Heart left ventricle (tissue), 16 donors: Measurements from ENCODE around the gene CSF1. TPM values are rescaled to one million over a fixed set of nuclear protein-coding genes. Genes with fewer than 3 reads are reported as not detected.
A peak's percentile ranks its signal among the peaks of the same experiment; 100 is the strongest.

ENCODE experiments used
- ATAC-seq, 4 donors: fragments of 200-7000 bp; cut with Tn5 transposase; one replicate each; pipeline ENCODE4 v1.9.1; 2020 to 2022; ENCODE audit warnings: moderate library complexity in 4 of 4, mild to moderate bottlenecking in 3 of 4, moderate number of reproducible peaks in 1 of 4
- DNase-seq, 5 donors: peaks; one replicate each; pipeline ENCODE4 v3.0.0-alpha.2; 2020
- H3K27ac ChIP-seq, 12 donors: fragments of 200-600 bp; sonication (generic) in 4 of 12; one replicate each; pipeline versions ENCODE4 v1.5.0 to v1.8.0; 2016 to 2022; ENCODE audit warnings: mild to moderate bottlenecking in 2 of 12
- H3K27me3 ChIP-seq, 9 donors: fragments of 200-600 bp; sonication (generic) in 2 of 9; one replicate each; pipeline versions ENCODE4 v1.5.1 to v1.8.0; 2016 to 2022; ENCODE audit warnings: mild to moderate bottlenecking in 3 of 9
- H3K36me3 ChIP-seq, 9 donors: fragments of 200-600 bp; sonication (generic) in 2 of 9; one replicate each; pipeline versions ENCODE4 v1.5.0 to v1.8.0; 2018 to 2022; ENCODE audit warnings: mild to moderate bottlenecking in 2 of 9
- H3K4me1 ChIP-seq, 12 donors: fragments of 200-600 bp; sonication (generic) in 4 of 12; one replicate each; pipeline versions ENCODE4 v1.5.0 to v1.8.0; 2016 to 2022; ENCODE audit warnings: mild to moderate bottlenecking in 3 of 12
- H3K4me3 ChIP-seq, 12 donors: fragments of 200-600 bp; sonication (generic) in 4 of 12; one replicate each; pipeline versions ENCODE4 v1.5.0 to v1.8.0; 2017 to 2022; ENCODE audit warnings: mild to moderate bottlenecking in 9 of 12, moderate library complexity in 4 of 12
- H3K9me3 ChIP-seq, 12 donors: fragments of 200-600 bp; sonication (generic) in 4 of 12; one replicate each; pipeline versions ENCODE4 v1.5.0 to v1.8.0; 2016 to 2022; ENCODE audit warnings: mild to moderate bottlenecking in 1 of 12
- POLR2A ChIP-seq, 2 donors: fragments of 450-650 bp; IDR thresholded peaks; one replicate each; pipeline ENCODE4 v1.6.1; 2017; ENCODE audit warnings: antibody characterized with exemption in 2 of 2, mild to moderate bottlenecking in 2 of 2, moderate library complexity in 2 of 2
- WGBS, 4 donors: extraction: QIAGEN DNeasy Blood & Tissue Kit in 2 of 4; methylation state at CpG; one replicate each; pipeline versions ENCODE4 v1.1.5 to v1.1.7; 2013 to 2018; 5-methylcytosine and 5-hydroxymethylcytosine counted together
- intact Hi-C, 10 donors: fragments of 100-400 bp; cut with DNase I; formaldehyde crosslinking; loops; one replicate each; pipeline versions ENCODE4 v1.11.1 to v1.14.2; 2022
- polyA plus RNA-seq, 2 donors: library from polyadenylated mRNA; stranded (reverse); fragments of 200-250 nt; gene quantifications; one replicate each; pipeline ENCODE4 v1.2.3, GENCODE V29; 2013
- total RNA-seq, 9 donors: library from RNA; depleted of rRNA in 2 of 9; stranded (reverse); fragments of >200 nt in 2 of 9; fragmentation: NEBNext Ultra II Directional in 3 of 9; extraction: Animal tissue kit (Norgen Biotek cat#: 25700) in 3 of 9; gene quantifications; one replicate each; pipeline versions ENCODE4 v1.1.0 to v1.2.4, GENCODE V29; 2016 to 2023
- TF ChIP-seq, protein P1 (sequence below), 12 donors: fragments of 200-600 bp; sonication (generic) in 4 of 12; IDR thresholded peaks; one replicate each; pipeline versions ENCODE4 v1.5.0 to v1.8.0; 2018 to 2022; ENCODE audit warnings: antibody characterized with exemption in 12 of 12, mild to moderate bottlenecking in 5 of 12
- donor health status: ischemic (EF 13 %, LVEDD 7.1; RV severe dilation, severe dysfunction).
- donor health status: healthy with polysubstance abuse.
- donor health status: DM: no; HTN: yes; CAD: no.
- donor health status: DM: no; HTN: no; CAD: no.
- donor health status: ischemic (EF 25% LVEDD 6.9; RV normal size, moderate dysfunction).
- donor health status: ischemic (EF 25% LVEDD 5.7; RV mildly dilated, moderate dysfunction).
- donor health status: healthy.
- donor health status: DM: yes; HTN: yes; CAD: no.
- donor health status: ischemic (EF 35%, LVEDD 5.7; RV mildly dilated, moderate dysfunction).
- donor health status: nonischemic (EF 11% LVEDD 7.7; RV severe dilation, severe dysfunction).
- donor health status: DM: yes; HTN: yes; CAD: no.
- donor health status: PGD.
- donor health status: ischemic (EF 29% LVEDD 5.4; RV normal size, mild dysfunction).
- donor health status: nonischemic (EF 23%, LVEDD 6.1; RV moderate dilation, normal function).

CSF1 gene
- total and polyA plus RNA-seq, 11 donors = 9.0 to 64.8 (median 13.3) TPM

DNA sequence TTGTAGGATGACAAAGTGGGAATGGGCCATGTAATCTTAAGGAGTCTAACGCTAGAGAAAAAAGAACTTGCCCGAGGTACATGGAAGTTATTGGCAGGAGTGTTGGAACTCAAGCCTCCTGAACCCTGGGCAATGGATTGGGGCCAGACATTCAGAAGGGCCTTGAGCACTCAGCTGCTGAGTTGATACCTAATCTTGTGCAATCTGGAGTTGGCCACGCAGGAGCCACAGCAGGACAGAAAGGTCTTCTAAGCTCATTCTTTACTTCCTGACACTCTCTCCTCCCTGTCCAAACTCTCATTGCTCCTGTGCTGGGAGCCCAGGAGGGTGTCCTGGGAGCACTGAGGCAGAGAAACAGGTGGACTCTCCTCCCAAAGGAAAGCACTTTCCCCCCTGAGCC, 25.1 kb upstream of the CSF1 start:
- DNase-seq (no peak), ATAC-seq (no peak)
- no peak overlapping the region for H3K4me3 ChIP-seq
- H3K4me1 ChIP-seq = peaks cover 4 to 57% (median 19%) of the 10 kb centered on the region in 12 donors
- intact Hi-C loops = no loop called here
- no peaks in the 10 kb centered on the region for H3K9me3 ChIP-seq
- H3K27me3 ChIP-seq = no peaks in the 10 kb centered on the region
- WGBS, 4 donors = 75 to 89% (median 85%) methylated on average over 3 of the region's 3 CpGs
- no peak overlapping the region for H3K27ac ChIP-seq
- no peak for TF ChIP-seq POLR2A (IDR thresholded peaks at IDR 0.05)
- TF ChIP-seq, protein P1, sequence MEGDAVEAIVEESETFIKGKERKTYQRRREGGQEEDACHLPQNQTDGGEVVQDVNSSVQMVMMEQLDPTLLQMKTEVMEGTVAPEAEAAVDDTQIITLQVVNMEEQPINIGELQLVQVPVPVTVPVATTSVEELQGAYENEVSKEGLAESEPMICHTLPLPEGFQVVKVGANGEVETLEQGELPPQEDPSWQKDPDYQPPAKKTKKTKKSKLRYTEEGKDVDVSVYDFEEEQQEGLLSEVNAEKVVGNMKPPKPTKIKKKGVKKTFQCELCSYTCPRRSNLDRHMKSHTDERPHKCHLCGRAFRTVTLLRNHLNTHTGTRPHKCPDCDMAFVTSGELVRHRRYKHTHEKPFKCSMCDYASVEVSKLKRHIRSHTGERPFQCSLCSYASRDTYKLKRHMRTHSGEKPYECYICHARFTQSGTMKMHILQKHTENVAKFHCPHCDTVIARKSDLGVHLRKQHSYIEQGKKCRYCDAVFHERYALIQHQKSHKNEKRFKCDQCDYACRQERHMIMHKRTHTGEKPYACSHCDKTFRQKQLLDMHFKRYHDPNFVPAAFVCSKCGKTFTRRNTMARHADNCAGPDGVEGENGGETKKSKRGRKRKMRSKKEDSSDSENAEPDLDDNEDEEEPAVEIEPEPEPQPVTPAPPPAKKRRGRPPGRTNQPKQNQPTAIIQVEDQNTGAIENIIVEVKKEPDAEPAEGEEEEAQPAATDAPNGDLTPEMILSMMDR (IDR thresholded peaks at IDR 0.05) = no peak
- no peaks in the 10 kb centered on the region for H3K36me3 ChIP-seq

DNA sequence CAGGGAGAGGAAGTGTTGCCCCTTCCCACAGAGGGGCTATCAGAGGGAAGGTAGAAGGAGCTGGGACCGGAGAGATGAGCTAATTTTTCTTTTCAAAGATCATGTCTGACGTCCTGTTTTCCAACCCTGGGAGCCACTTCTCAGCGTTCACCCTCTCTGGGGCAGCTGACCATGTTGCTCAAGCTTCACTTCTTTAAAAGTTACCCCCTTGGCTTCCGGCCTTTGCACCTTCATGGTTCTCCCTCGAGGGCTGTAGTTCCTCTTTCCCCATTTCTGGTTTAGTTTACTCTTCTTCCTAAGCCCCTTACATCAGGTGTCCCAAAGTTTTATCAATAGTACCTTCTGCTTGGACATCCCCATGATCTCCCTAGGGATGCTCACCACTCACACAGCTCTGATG, 23.8 kb upstream of the CSF1 start:
- Histone ChIP-seq H3K4me3 (no peak overlapping the region), H3K27ac (peak overlapping the region in 1 of 12 donors; percentile 46), H3K4me1 (peaks cover 5 to 68% (median 29%) of the 10 kb centered on the region in 12 donors), H3K9me3 (no peaks in the 10 kb centered on the region), H3K36me3 (no peaks in the 10 kb centered on the region), H3K27me3 (no peaks in the 10 kb centered on the region)
- no peak for DNase-seq
- WGBS, 4 donors = 78 to 95% (median 93%) methylated on average over 5 of the region's 5 CpGs
- no peak for TF ChIP-seq POLR2A (IDR thresholded peaks at IDR 0.05)
- TF ChIP-seq, protein P1 (IDR thresholded peaks at IDR 0.05) = no peak
- peak in 1 of 4 donors; percentile 38 for ATAC-seq
- intact Hi-C loops = no loop called here

DNA sequence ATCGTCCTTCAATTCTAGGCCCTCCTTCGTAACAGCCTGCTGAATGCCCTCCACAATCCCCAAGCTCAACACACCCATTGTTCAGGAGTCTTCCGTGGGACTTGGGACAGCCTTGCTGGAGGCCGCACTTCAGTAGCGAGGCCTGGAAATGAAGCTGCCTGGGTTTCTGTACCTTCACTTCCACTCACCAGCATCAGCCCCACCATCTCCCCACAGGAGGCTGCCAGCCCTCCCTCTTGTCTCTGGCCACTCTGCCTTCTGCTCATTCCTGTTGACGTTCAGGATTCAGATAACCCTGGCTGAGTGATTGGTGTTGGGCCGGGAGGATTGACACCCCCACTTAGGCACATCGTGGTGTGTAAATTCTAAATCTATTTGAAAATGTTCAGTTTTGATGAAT, 23.4 kb upstream of the CSF1 start:
- H3K4me1 ChIP-seq = peaks cover 5 to 72% (median 34%) of the 10 kb centered on the region in 12 donors
- no peaks in the 10 kb centered on the region for H3K36me3 ChIP-seq
- ATAC-seq = no peak
- DNase-seq = no peak
- H3K27ac ChIP-seq = peak overlapping the region in 1 of 12 donors; percentile 46
- H3K9me3 ChIP-seq = no peaks in the 10 kb centered on the region
- 79 to 89% (median 80%) methylated on average over 7 to 8 of the region's 8 CpGs for WGBS, 4 donors
- H3K4me3 ChIP-seq = no peak overlapping the region
- intact Hi-C loops = no loop called here
- TF ChIP-seq, protein P1 (IDR thresholded peaks at IDR 0.05) = no peak
- TF ChIP-seq POLR2A (IDR thresholded peaks at IDR 0.05) = no peak
- no peaks in the 10 kb centered on the region for H3K27me3 ChIP-seq

DNA sequence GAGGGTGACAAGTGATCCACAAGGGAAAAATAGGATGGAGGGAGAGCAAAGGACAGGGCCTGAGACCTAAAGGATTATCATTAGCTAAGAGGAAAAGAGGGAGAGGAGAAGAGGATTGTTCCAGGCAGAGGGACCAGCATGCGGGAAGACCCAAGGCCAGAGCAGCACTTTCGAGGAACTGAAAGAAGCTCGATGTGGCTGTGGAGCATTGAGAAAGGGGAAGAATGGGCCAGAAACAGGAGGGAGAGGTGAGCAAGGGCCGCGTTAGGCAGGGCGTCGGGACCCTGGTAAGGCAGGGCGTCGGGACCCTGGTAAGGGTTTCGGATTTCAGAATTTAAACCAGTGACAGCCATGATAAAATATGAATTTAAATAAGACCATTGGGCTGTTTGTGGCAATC, 22.8 kb upstream of the CSF1 start:
- no peaks in the 10 kb centered on the region for H3K36me3 ChIP-seq
- no peak overlapping the region for H3K27ac ChIP-seq
- H3K4me3 ChIP-seq = no peak overlapping the region
- TF ChIP-seq, protein P1 (IDR thresholded peaks at IDR 0.05) = no peak
- no peak for TF ChIP-seq POLR2A (IDR thresholded peaks at IDR 0.05)
- no peak for DNase-seq
- intact Hi-C loops = no loop called here
- ATAC-seq = no peak
- H3K27me3 ChIP-seq = no peaks in the 10 kb centered on the region
- no peaks in the 10 kb centered on the region for H3K9me3 ChIP-seq
- 83 to 96% (median 92%) methylated on average over 10 of the region's 10 CpGs for WGBS, 4 donors
- H3K4me1 ChIP-seq = peaks cover 5 to 75% (median 38%) of the 10 kb centered on the region in 12 donors
